IMR-90 (cell line): ENCODE data around the gene TBC1D22A. TPM values are rescaled to one million over a fixed set of nuclear protein-coding genes. Genes with fewer than 3 reads are reported as not detected.

Source experiments
- ATAC-seq: fragments of 200-7000 bp; cut with Tn5 transposase; 2 replicates; pipeline ENCODE4 v1.9.1; 2020; ENCODE audit warnings: low read depth, mild to moderate bottlenecking, moderate library complexity
- BruUV-seq: library from RNA; stranded (reverse); fragments of 400-500 nt; replicated peaks from 2 replicates; lab custom pipeline; 2021; lab: Mats Ljungman, UMichigan
- CTCF ChIA-PET: fragments of 300-600 bp; formaldehyde crosslinking; extraction: SDS; loops from one replicate; lab custom pipeline; 2021; ENCODE audit warnings: antibody characterized with exemption; lab: Yijun Ruan, JAX
- POLR2A ChIA-PET: fragments of 300-600 bp; sonication (Branson Sonifier 250); formaldehyde crosslinking; loops from one replicate; lab custom pipeline; 2022; ENCODE audit warnings: antibody characterized with exemption; ENCODE audit not compliant: unreplicated experiment; lab: Charles Lee
- DNase-seq: peaks from one replicate; pipeline ENCODE4 v3.0.0; 2013
- H2AFZ ChIP-seq: replicated peaks from 2 replicates; pipeline ENCODE3; 2013; ENCODE audit warnings: low read length, mild to moderate bottlenecking; ENCODE audit not compliant: poor library complexity
- H2AK5ac ChIP-seq: 2 replicates; pipeline ENCODE4 v1.6.1; 2013; ENCODE audit warnings: low read depth, low read length, inconsistent platforms
- H2AK9ac ChIP-seq: replicated peaks from 2 replicates; pipeline ENCODE3; 2013; ENCODE audit warnings: mild to moderate bottlenecking, low read depth, low read length, moderate library complexity; ENCODE audit not compliant: poor library complexity
- H2BK120ac ChIP-seq: 2 replicates; pipeline ENCODE4 v1.6.1; 2013; ENCODE audit warnings: low read depth, low read length, inconsistent platforms
- H2BK15ac ChIP-seq: 3 replicates; pipeline ENCODE4 v1.6.1; 2013; ENCODE audit warnings: low read depth, low read length, inconsistent platforms
- H2BK20ac ChIP-seq: 2 replicates; pipeline ENCODE4 v1.6.1; 2013; ENCODE audit warnings: low read depth, mild to moderate bottlenecking, inconsistent platforms, low read length, moderate library complexity
- H2BK5ac ChIP-seq: 2 replicates; pipeline ENCODE4 v1.6.1; 2013; ENCODE audit warnings: mild to moderate bottlenecking, low read depth, low read length, inconsistent platforms; ENCODE audit not compliant: poor library complexity, severe bottlenecking
- H3K14ac ChIP-seq: replicated peaks from 2 replicates; pipeline ENCODE4 v1.6.1; 2013; ENCODE audit warnings: low read depth, low read length, inconsistent platforms
- H3K18ac ChIP-seq: 2 replicates; pipeline ENCODE4 v1.6.1; 2013; ENCODE audit warnings: low read depth, low read length, control low read depth
- H3K23ac ChIP-seq: 2 replicates; pipeline ENCODE4 v1.6.1; 2013; ENCODE audit warnings: low read depth, low read length, inconsistent platforms
- H3K27ac ChIP-seq: 2 replicates; pipeline ENCODE4 v1.5.1; 2013; ENCODE audit warnings: mild to moderate bottlenecking, control low read depth, low read length; ENCODE audit not compliant: insufficient read depth
- H3K27me3 ChIP-seq: 2 replicates; pipeline ENCODE4 v1.6.1; 2013; ENCODE audit warnings: low read length; ENCODE audit not compliant: control insufficient read depth, insufficient read depth
- H3K36me3 ChIP-seq: 2 replicates; pipeline ENCODE4 v1.6.1; 2013; ENCODE audit warnings: low read length, mixed read lengths; ENCODE audit not compliant: control insufficient read depth, insufficient read depth
- H3K4ac ChIP-seq: 2 replicates; pipeline ENCODE4 v1.6.1; 2013; ENCODE audit warnings: low read depth, low read length, inconsistent platforms
- H3K4me1 ChIP-seq: 2 replicates; pipeline ENCODE4 v1.6.1; 2013; ENCODE audit warnings: low read length, mixed read lengths; ENCODE audit not compliant: control insufficient read depth, insufficient read depth
- H3K4me2 ChIP-seq: 2 replicates; pipeline ENCODE4 v1.6.1; 2013; ENCODE audit warnings: low read depth, mild to moderate bottlenecking, control low read depth, low read length, moderate library complexity
- H3K4me3 ChIP-seq: 2 replicates; pipeline ENCODE4 v1.5.1; 2013; ENCODE audit warnings: low read depth, mild to moderate bottlenecking, control low read depth, low read length, moderate library complexity; ENCODE audit not compliant: insufficient read depth
- H3K56ac ChIP-seq: 2 replicates; pipeline ENCODE4 v1.6.1; 2013; ENCODE audit warnings: low read length, inconsistent platforms; ENCODE audit not compliant: insufficient read depth; ENCODE audit errors: extremely low read depth
- H3K79me1 ChIP-seq, 2 experiments: 2 replicates each; pipeline ENCODE4 v1.6.1; 2013; ENCODE audit warnings: low read length in 2 of 2, inconsistent platforms in 1 of 2, low read depth in 1 of 2
- H3K9ac ChIP-seq: 2 replicates; pipeline ENCODE4 v1.6.1; 2013; ENCODE audit warnings: low read depth, low read length, control low read depth
- H3K9me1 ChIP-seq: 2 replicates; pipeline ENCODE4 v1.6.1; 2013; ENCODE audit warnings: low read length, inconsistent platforms; ENCODE audit not compliant: insufficient read depth
- H3K9me3 ChIP-seq: 2 replicates; pipeline ENCODE4 v1.6.1; 2013; ENCODE audit warnings: low read length; ENCODE audit not compliant: control insufficient read depth, insufficient read depth
- H4K20me1 ChIP-seq: 2 replicates; pipeline ENCODE4 v1.6.1; 2013; ENCODE audit warnings: low read length, inconsistent platforms; ENCODE audit not compliant: insufficient read depth
- H4K5ac ChIP-seq: 2 replicates; pipeline ENCODE4 v1.6.1; 2013; ENCODE audit warnings: mild to moderate bottlenecking, low read depth, low read length, control low read depth
- H4K8ac ChIP-seq, 2 experiments: 2 replicates each; pipeline ENCODE4 v1.6.1; 2013; ENCODE audit warnings: low read depth in 2 of 2, low read length in 2 of 2, control low read depth in 1 of 2, inconsistent platforms in 1 of 2
- H4K91ac ChIP-seq: 2 replicates; pipeline ENCODE4 v1.6.1; 2013; ENCODE audit warnings: low read depth, low read length, inconsistent platforms; ENCODE audit not compliant: insufficient read depth
- BHLHE40 ChIP-seq: fragments of 150-350 bp; IDR thresholded peaks from 2 replicates; pipeline ENCODE4 v1.6.1; 2016; ENCODE audit warnings: mild to moderate bottlenecking, low read depth, low read length
- CHD1 ChIP-seq: IDR thresholded peaks from 2 replicates; pipeline ENCODE4 v1.6.1; 2012; ENCODE audit warnings: low read depth, low read length, improper control_type of control experiment
- WGBS, 2 experiments: methylation state at CpG; one replicate each; pipeline versions ENCODE4 v1.1.5 to v1.1.7; 2013; ENCODE audit warnings: missing lambda C conversion rate in 2 of 2; ENCODE audit not compliant: insufficient read length in 1 of 2; ENCODE audit errors: extremely low coverage in 2 of 2; 5-methylcytosine and 5-hydroxymethylcytosine counted together
- dilution Hi-C: fragments of 300-500 bp; cut with HindIII; formaldehyde crosslinking; loops from one replicate; pipeline ENCODE4 v1.14.3; 2018; ENCODE audit warnings: low sequenced_read_pairs; ENCODE audit not compliant: unreplicated experiment
- in situ Hi-C: fragments of 300-500 bp; cut with MboI; formaldehyde crosslinking; loops from 3 replicates; pipeline ENCODE4 v1.14.3; 2019; ENCODE audit warnings: low sequenced_read_pairs, inconsistent platforms, mixed read lengths
- intact Hi-C: fragments of 100-400 bp; cut with micrococcal nuclease; formaldehyde crosslinking; loops from 2 replicates; pipeline ENCODE4 v1.10.0; 2022
- polyA plus RNA-seq, 3 experiments: library from polyadenylated mRNA; depleted of rRNA; stranded (reverse); fragments of >200 nt; gene quantifications; 2 replicates each; pipeline ENCODE4 v1.2.3, GENCODE V29; 2012; ENCODE audit warnings: low replicate concordance in 1 of 3
- total RNA-seq: library from RNA; depleted of rRNA; stranded (reverse); fragments of >200 nt; gene quantifications from 2 replicates; pipeline ENCODE4 v1.2.3, GENCODE V29; 2012

Gene TBC1D22A
- total and polyA plus RNA-seq, 2 of the 4 experiments (the other 2 are of a cell fraction), result 9.0 to 16.7 TPM

GRCh38 chr22:46966846-46967245 is 204.4 kb downstream of the TBC1D22A start:
- H3K4me1 ChIP-seq, result peaks cover 7% of the 10 kb centered on the region

More at GRCh38 chr22:46966846-46967245, 204.4 kb downstream of the TBC1D22A start:
- no TSS peak for BruUV-seq
- Histone ChIP-seq H2AK5ac (no peak overlapping the region), H2AFZ (no peak overlapping the region), H3K36me3 (no peaks in the 10 kb centered on the region), H3K9me1 (peaks cover 9% of the 10 kb centered on the region; the same call in 1 of the 2 replicates), H4K5ac (no peak overlapping the region), H3K27ac (no peak overlapping the region), H4K20me1 (peaks cover 10% of the 10 kb centered on the region; the same call in 1 of the 2 replicates), H2AK9ac (peak overlapping the region; percentile 15), H3K9ac (no peak overlapping the region), H4K91ac (no peak overlapping the region), H3K23ac (no peak overlapping the region), H2BK5ac (no peak overlapping the region), H2BK120ac (no peak overlapping the region), H2BK20ac (no peak overlapping the region), H2BK15ac (no peak overlapping the region), H4K8ac (no peak overlapping the region), H3K18ac (no peak overlapping the region), H3K27me3 (no peaks in the 10 kb centered on the region), H3K56ac (no peak overlapping the region), H3K4me3 (no peak overlapping the region), H3K4me2 (no peak overlapping the region), H3K9me3 (no peaks in the 10 kb centered on the region), H3K79me1 (peaks cover 8 to 14% of the 10 kb centered on the region in 2 experiments), H3K14ac (no peak overlapping the region), H3K4ac (no peak overlapping the region)
- dilution Hi-C loops (no loop called here), intact Hi-C loops (loop anchor here (10.0 kb wide), 1 partner anchor 172 kb away; no protein-coding TSS in a partner anchor), in situ Hi-C loops (no loop called here)
- DNase-seq, result no peak
- 93% methylated on average over 8 of the region's 16 CpGs; no CpG with 5 or more reads in 1 of the 2 experiments for WGBS, 2 experiments
- no peak for ATAC-seq
- POLR2A ChIA-PET, result no interaction called here
- TF ChIP-seq CHD1 (no peak), BHLHE40 (no peak)
- CTCF ChIA-PET, result interaction anchor here (1.3 kb wide), 1 partner anchor 12 kb away, joined by 4 read pairs; no protein-coding TSS in a partner anchor
